H9 (cell line): ENCODE measurements around the gene EPB41L4B. TPM values are rescaled to one million over a fixed set of nuclear protein-coding genes. Genes with fewer than 3 reads are reported as not detected.

Source experiments
- DNase-seq: peaks from one replicate; pipeline ENCODE4 v3.0.0-alpha.2; 2017
- H2AFZ ChIP-seq: one replicate; pipeline ENCODE4 v1.6.1; 2013; ENCODE audit warnings: mild to moderate bottlenecking, low read length, control low read depth, moderate library complexity
- H2AK5ac ChIP-seq: 2 replicates; pipeline ENCODE4 v1.6.1; 2013; ENCODE audit warnings: low read length, control low read depth, mixed read lengths; ENCODE audit not compliant: insufficient read length
- H2BK120ac ChIP-seq: one replicate; pipeline ENCODE4 v1.6.1; 2013; ENCODE audit warnings: low read depth, mild to moderate bottlenecking, low read length, control low read depth, inconsistent platforms; ENCODE audit not compliant: poor library complexity, severe bottlenecking
- H2BK12ac ChIP-seq: 2 replicates; pipeline ENCODE4 v1.6.1; 2013; ENCODE audit warnings: low read length, control low read depth, mixed read lengths, low read depth; ENCODE audit not compliant: insufficient read length
- H2BK15ac ChIP-seq: 2 replicates; pipeline ENCODE4 v1.6.1; 2013; ENCODE audit warnings: low read depth, low read length, control low read depth
- H2BK20ac ChIP-seq: one replicate; pipeline ENCODE4 v1.6.1; 2013; ENCODE audit warnings: low read depth, mild to moderate bottlenecking, low read length, control low read depth, inconsistent platforms; ENCODE audit not compliant: poor library complexity, severe bottlenecking
- H2BK5ac ChIP-seq: 2 replicates; pipeline ENCODE4 v1.6.1; 2013; ENCODE audit warnings: low read length, control low read depth, mixed read lengths; ENCODE audit not compliant: insufficient read length
- H3K14ac ChIP-seq: 2 replicates; pipeline ENCODE4 v1.6.1; 2013; ENCODE audit warnings: low read length, control low read depth; ENCODE audit not compliant: insufficient read depth
- H3K18ac ChIP-seq: 2 replicates; pipeline ENCODE4 v1.6.1; 2013; ENCODE audit warnings: low read depth, mild to moderate bottlenecking, mixed read lengths, low read length, control low read depth; ENCODE audit not compliant: insufficient read length
- H3K23ac ChIP-seq: 2 replicates; pipeline ENCODE4 v1.6.1; 2013; ENCODE audit warnings: low read length, control low read depth, mixed read lengths, low read depth; ENCODE audit not compliant: insufficient read length
- H3K23me2 ChIP-seq: 2 replicates; pipeline ENCODE4 v1.6.1; 2013; ENCODE audit warnings: low read depth, mild to moderate bottlenecking, mixed read lengths, low read length, control low read depth; ENCODE audit not compliant: insufficient read length, poor library complexity, severe bottlenecking
- H3K27ac ChIP-seq: 2 replicates; pipeline ENCODE4 v1.5.1; 2013; ENCODE audit warnings: low read length, control low read depth, mixed read lengths, low read depth; ENCODE audit not compliant: insufficient read length
- H3K27me3 ChIP-seq: 2 replicates; pipeline ENCODE4 v1.6.1; 2013; ENCODE audit warnings: low read length, control low read depth, inconsistent platforms; ENCODE audit not compliant: insufficient read depth
- H3K4ac ChIP-seq: 2 replicates; pipeline ENCODE4 v1.6.1; 2013; ENCODE audit warnings: low read depth, mild to moderate bottlenecking, control low read depth, inconsistent platforms, low read length, moderate library complexity
- H3K4me1 ChIP-seq: 2 replicates; pipeline ENCODE4 v1.6.1; 2013; ENCODE audit warnings: low read length, control low read depth, inconsistent platforms; ENCODE audit not compliant: insufficient read depth
- H3K4me2 ChIP-seq: 2 replicates; pipeline ENCODE4 v1.6.1; 2013; ENCODE audit warnings: low read length, control low read depth, mixed read lengths; ENCODE audit not compliant: insufficient read length, insufficient read depth
- H3K56ac ChIP-seq: 2 replicates; pipeline ENCODE4 v1.6.1; 2013; ENCODE audit warnings: low read depth, mild to moderate bottlenecking, mixed read lengths, low read length, control low read depth; ENCODE audit not compliant: insufficient read length
- H3K79me1 ChIP-seq: 2 replicates; pipeline ENCODE4 v1.6.1; 2013; ENCODE audit warnings: low read depth, mild to moderate bottlenecking, moderate library complexity, low read length, control low read depth, inconsistent platforms; ENCODE audit not compliant: insufficient read depth, poor library complexity, severe bottlenecking
- H3K79me2 ChIP-seq: 2 replicates; pipeline ENCODE4 v1.6.1; 2013; ENCODE audit warnings: low read length, control low read depth, inconsistent platforms; ENCODE audit not compliant: insufficient read depth
- H3K9ac ChIP-seq: 2 replicates; pipeline ENCODE4 v1.6.1; 2013; ENCODE audit warnings: low read length, control low read depth, mixed read lengths; ENCODE audit not compliant: insufficient read length; ENCODE audit errors: extremely low read depth
- H3K9me3 ChIP-seq: one replicate; pipeline ENCODE4 v1.6.1; 2013; ENCODE audit warnings: low read depth, low read length, inconsistent platforms; ENCODE audit not compliant: control insufficient read depth
- H3T11ph ChIP-seq: one replicate; pipeline ENCODE4 v1.6.1; 2013; ENCODE audit warnings: mild to moderate bottlenecking, low read length, control low read depth, inconsistent platforms
- H4K20me1 ChIP-seq: one replicate; pipeline ENCODE4 v1.6.1; 2013; ENCODE audit not compliant: control insufficient read depth, insufficient read length, insufficient read depth
- H4K5ac ChIP-seq: 2 replicates; pipeline ENCODE4 v1.6.1; 2013; ENCODE audit warnings: low read depth, mild to moderate bottlenecking, mixed read lengths, low read length, control low read depth; ENCODE audit not compliant: insufficient read length
- H4K8ac ChIP-seq: replicated peaks from 2 replicates; pipeline ENCODE4 v1.6.1; 2013; ENCODE audit warnings: low read length, control low read depth, mixed read lengths, low read depth; ENCODE audit not compliant: insufficient read length
- H4K91ac ChIP-seq: 2 replicates; pipeline ENCODE4 v1.6.1; 2013; ENCODE audit warnings: low read depth, mild to moderate bottlenecking, moderate library complexity, mixed read lengths, low read length, control low read depth; ENCODE audit not compliant: insufficient read length
- H3K27ac Mint-ChIP-seq, 3 experiments: 2 replicates in 2 of 3; 3 replicates in 1 of 3; pipeline ENCODE4 v1.8.0; 2020 to 2021; ENCODE audit warnings: mixed read lengths in 3 of 3, mild to moderate bottlenecking in 1 of 3, moderate library complexity in 1 of 3
- H3K27me3 Mint-ChIP-seq: 2 replicates; pipeline ENCODE4 v1.8.0; 2021; ENCODE audit warnings: low read depth, mild to moderate bottlenecking, moderate library complexity, mixed read lengths
- H3K36me3 Mint-ChIP-seq, 3 experiments: 2 replicates in 2 of 3; 3 replicates in 1 of 3; pipeline ENCODE4 v1.8.0; 2020 to 2021; ENCODE audit warnings: low read depth in 3 of 3, mixed read lengths in 3 of 3; ENCODE audit not compliant: insufficient read depth in 1 of 3
- H3K4me1 Mint-ChIP-seq, 2 experiments: 2 replicates each; pipeline ENCODE4 v1.8.0; 2020; ENCODE audit warnings: mixed read lengths in 2 of 2
- H3K4me3 Mint-ChIP-seq, 2 experiments: 2 replicates in 1 of 2; 3 replicates in 1 of 2; pipeline ENCODE4 v1.8.0; 2020 to 2021; ENCODE audit warnings: mild to moderate bottlenecking in 2 of 2, mixed read lengths in 2 of 2, moderate library complexity in 1 of 2
- H3K9me3 Mint-ChIP-seq, 2 experiments: 2 replicates in 1 of 2; 3 replicates in 1 of 2; pipeline ENCODE4 v1.8.0; 2020; ENCODE audit warnings: mild to moderate bottlenecking in 2 of 2, mixed read lengths in 2 of 2, moderate library complexity in 1 of 2
- CTCF ChIP-seq: fragments of 200-600 bp; sonication (generic); conservative IDR thresholded peaks from 3 replicates; pipeline ENCODE4 v1.8.0; 2021; ENCODE audit warnings: antibody characterized with exemption, mild to moderate bottlenecking
- WGBS: extraction: QIAGEN DNeasy Blood & Tissue Kit; methylation state at CpG from one replicate; pipeline ENCODE4 v1.1.7; 2013; ENCODE audit warnings: missing lambda C conversion rate, low lambda C conversion rate, mixed read lengths; ENCODE audit not compliant: insufficient read length; ENCODE audit errors: extremely low coverage; 5-methylcytosine and 5-hydroxymethylcytosine counted together
- total RNA-seq: library from RNA; stranded (reverse); gene quantifications from 2 replicates; pipeline ENCODE4 v1.2.1, GENCODE V29; 2021

EPB41L4B gene
- total RNA-seq, 1 experiment from 2014 or later: 18.9 TPM

GRCh38 chr9:109369285-109369684, 48.4 kb upstream of the EPB41L4B start:
- WGBS: no CpG with 5 or more reads among the region's 2 CpGs
- H3K4ac ChIP-seq: no peak overlapping the region
- no peak overlapping the region for H3K4me2 ChIP-seq
- no peak overlapping the region for H3T11ph ChIP-seq
- no peak for TF ChIP-seq CTCF
- Mint-ChIP-seq H3K27me3 (no peaks in the 10 kb centered on the region; the same call in none of the 2 replicates), H3K4me3 (no peak overlapping the region), H3K9me3 (peaks cover 7 to 15% of the 10 kb centered on the region in 2 experiments; a peak in 4 of 5 replicates), H3K36me3 (peaks cover 0 to 6% (median 6%) of the 10 kb centered on the region in 3 experiments; a peak in 5 of 7 replicates), H3K27ac (no peak overlapping the region), H3K4me1 (no peaks in the 10 kb centered on the region)
- no peaks in the 10 kb centered on the region for H3K79me2 ChIP-seq
- H3K9me3 ChIP-seq: no peaks in the 10 kb centered on the region
- H4K20me1 ChIP-seq: no peaks in the 10 kb centered on the region
- no peak overlapping the region for H2BK5ac ChIP-seq
- no peaks in the 10 kb centered on the region for H3K4me1 ChIP-seq
- H3K23me2 ChIP-seq: no peaks in the 10 kb centered on the region
- no peak overlapping the region for H2BK120ac ChIP-seq
- no peaks in the 10 kb centered on the region for H3K79me1 ChIP-seq
- H4K91ac ChIP-seq: no peak overlapping the region
- no peaks in the 10 kb centered on the region for H3K27me3 ChIP-seq
- no peak overlapping the region for H3K56ac ChIP-seq
- no peak overlapping the region for H4K5ac ChIP-seq
- DNase-seq: no peak
- H3K14ac ChIP-seq: no peak overlapping the region
- no peak overlapping the region for H3K9ac ChIP-seq
- H2BK12ac ChIP-seq: no peak overlapping the region
- no peak overlapping the region for H4K8ac ChIP-seq
- no peak overlapping the region for H3K18ac ChIP-seq
- H2AFZ ChIP-seq: no peak overlapping the region
- no peak overlapping the region for H3K27ac ChIP-seq
- H2BK20ac ChIP-seq: no peak overlapping the region
- H2BK15ac ChIP-seq: no peak overlapping the region
- no peak overlapping the region for H3K23ac ChIP-seq
- no peak overlapping the region for H2AK5ac ChIP-seq
